Glomerular endothelial cell (primary cell): Measurements from ENCODE around the gene ISL2. TPM values are rescaled to one million over a fixed set of nuclear protein-coding genes. Genes with fewer than 3 reads are reported as not detected.
"Not testable (repeated sequence)": the region's sequence is repeated elsewhere in the genome, so short reads cannot be mapped to it uniquely, and the experiment has no call there.

Experiments used
- DNase-seq: peaks from one replicate; pipeline ENCODE4 v3.0.0-alpha.2; 2011; ENCODE audit warnings: low read depth, low spot score; ENCODE audit errors: extremely low read depth
- total RNA-seq: library from RNA; depleted of rRNA; stranded (reverse); fragments of >200 nt; gene quantifications from 2 replicates; pipeline ENCODE4 v1.2.3, GENCODE V29; 2015

Gene ISL2
- 0.18 and 0.19 TPM in 2 replicates for total RNA-seq

DNA sequence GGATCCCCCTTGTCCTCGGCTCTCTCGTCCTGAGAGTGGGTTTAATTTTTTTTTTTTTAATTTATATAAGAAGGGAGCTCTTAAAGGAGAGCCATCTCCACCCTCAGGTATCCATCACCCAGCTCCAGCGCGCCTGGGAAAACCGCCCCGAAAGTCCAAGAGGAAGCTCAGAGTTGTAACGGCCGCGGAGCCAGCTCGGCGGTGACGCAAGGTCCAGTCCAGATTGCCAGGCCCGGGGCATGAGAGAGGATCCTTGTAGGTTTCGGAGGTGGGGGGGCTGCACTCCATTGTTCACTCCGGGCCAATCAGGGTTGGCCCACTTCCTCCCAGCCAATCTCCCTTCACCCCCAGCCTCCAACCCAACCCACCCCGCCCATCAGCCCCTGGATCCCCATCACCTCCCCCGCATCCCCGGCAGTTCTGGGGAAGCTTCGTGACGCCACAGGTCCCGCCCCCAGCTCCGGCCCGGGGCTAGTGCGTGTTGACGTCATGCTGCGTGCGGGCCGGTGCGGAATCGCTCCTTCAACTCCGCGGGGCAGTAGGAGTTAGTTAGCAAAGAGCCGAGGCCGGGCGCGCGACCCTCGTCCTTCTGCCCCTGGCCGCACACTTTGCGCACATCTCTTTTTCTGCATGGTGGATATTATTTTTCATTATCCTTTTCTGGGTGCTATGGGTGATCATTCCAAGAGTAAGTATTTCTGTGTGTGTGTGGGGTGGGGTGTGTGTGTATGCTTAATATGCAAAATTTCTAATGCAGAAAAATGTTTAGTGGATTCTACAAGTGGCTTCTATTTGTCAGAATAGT, at the start of gene ISL2:
Gene ISL2, plus strand, starts transcription at position 520 of the 805 bp plus-strand sequence. Its CDS starts 111 bp downstream, at position 631.
- no peak for DNase-seq

DNA sequence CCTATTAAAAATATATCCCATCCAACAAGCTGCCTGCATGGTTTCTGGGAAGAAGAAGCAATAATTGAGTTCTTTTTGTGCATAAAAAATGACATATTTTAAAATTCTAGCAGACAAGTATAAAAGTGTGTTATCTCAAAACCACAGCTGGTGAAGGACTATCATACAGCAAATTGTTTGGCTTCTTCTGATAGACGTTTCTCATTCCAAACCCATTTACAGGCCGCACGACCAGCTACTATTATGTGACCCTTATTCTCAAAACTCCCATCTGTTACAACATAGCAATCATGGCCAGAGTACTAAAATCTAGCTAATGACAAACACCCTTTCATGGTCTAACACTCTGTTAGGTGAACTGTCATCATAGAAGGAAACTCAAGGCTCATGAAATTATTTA, 47.0 kb upstream of the ISL2 start:
- no peak for DNase-seq

DNA sequence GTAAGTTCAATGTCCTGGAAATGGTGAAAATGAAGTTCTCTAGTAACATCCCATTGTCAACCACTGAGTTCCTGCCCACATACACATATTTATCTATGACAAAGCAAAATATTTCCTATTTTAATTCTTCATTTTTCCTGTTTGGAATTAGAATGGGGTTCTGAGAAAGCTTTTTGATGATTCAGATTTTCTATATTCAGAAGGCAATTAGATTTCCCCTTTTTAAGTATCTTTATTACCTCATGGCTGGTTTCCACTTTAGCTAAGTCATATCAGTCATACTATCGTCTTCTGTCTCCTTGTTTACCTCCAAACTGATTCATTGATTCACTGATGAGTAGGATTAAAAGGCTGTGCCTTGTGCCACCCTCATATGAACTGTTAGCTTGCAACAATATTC, 43.2 kb upstream of the ISL2 start:
- DNase-seq, result no peak

DNA sequence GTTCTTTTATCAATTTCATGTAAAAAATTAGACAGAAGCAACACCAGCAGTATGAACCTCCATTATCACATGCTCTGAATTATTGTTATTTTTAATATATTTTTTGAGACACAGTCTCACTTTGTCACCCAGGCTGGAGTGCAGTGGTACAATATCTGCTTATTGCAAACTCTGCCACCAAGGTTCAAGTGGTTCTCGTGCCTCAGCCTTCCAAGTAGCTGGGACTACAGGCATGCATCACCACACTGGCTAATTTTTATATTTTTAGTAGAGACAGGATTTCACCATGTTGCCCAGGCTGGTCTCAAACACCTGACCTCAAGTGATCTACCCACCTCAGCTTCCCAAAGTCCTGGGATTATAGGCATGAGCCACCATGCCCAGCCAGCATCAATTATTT, 42.1 kb upstream of the ISL2 start:
- not testable (repeated sequence) for DNase-seq

DNA sequence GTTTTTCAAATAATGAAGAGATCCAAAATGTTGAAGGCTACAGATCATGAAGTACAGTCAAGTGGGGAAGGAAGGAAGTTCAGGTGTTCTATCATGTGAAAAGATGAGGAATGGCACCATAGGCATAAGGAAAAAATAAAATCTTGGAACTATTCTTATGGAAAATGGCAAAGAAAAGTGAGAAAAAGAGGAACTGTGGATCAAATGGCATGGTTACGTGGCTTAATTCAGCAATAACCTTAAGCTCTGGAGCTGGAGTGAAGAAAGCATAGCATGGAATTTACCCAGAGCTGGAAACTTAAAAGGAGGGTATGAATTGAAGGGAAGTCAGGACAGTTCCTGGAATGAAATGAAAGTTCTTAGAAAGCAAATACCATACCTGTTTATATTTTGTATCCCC, 39.7 kb upstream of the ISL2 start:
- DNase-seq, result no peak

DNA sequence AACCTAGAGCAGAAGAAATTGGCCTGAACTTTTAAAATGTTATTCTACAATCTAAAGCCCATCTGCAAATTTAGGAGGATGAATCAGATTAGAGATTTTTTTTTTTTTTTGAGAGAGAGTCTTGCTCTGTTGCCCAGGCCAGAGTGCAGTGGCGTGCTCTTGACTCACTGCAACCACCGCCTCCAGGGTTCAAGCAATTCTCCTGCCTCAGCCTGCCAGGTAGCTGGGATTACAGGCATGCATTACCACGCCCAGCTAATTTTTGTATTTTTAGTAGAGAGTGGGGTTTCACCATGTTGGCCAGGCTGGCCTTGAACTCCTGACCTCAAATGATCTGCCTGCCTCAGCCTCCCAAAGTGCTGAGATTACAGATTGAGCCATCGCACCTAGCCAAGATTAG, 38.6 kb upstream of the ISL2 start:
- DNase-seq, result not testable (repeated sequence)

DNA sequence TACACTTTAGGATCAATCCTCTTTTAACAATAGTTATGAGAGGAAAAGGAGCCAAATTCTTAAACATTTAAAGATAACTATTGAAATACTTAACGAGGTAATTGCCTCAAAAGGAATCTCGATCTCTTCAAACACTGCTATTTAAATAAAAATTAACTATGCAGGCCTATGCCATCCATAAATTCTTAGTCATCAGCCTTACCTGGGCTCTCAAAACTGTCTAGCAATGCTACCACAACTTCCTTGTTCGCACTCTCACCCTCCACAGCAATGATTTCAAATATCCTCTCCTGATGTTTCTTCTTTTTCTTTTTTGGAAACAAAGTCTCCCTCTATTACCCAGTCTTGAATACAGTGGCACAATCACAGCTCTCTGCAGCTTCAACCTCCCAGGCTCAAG, 37.6 kb upstream of the ISL2 start:
- no peak for DNase-seq

DNA sequence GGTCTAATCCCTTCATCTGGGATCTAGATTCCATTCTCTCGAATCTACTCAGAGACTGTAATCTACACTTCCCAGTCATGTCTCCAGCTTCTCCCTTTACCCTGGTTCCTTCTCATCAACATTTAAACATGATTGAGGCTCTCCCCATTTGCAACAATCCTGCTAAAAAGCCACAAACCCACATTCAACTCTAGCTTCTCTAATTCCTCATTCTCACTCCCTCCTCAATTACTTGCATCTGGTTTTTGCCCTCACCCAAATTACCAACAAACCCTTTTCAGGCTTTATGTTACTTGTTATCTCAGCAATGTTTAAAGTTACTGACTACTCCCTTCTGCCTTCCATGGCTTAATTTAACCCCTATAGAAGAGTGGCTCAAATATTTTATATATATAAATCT, 36.8 kb upstream of the ISL2 start:
- no peak for DNase-seq

DNA sequence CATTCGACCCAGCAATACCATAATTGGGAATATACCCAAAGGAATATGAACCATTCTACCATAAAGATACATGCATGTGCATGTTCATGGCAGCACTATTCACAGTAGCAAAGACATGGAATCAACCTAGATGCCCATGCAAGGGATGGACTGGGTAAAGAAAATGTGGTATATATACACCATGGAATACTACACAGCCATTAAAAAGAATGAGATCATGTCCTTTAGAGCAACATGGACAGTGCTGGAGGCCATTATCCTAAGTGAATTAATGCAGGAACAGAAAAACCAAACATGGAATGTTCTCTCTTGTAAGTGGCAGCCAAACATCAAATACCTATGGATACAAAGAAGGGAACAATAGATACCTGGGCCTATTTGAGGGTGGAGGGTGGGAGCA, 32.7 kb upstream of the ISL2 start:
- no peak for DNase-seq

DNA sequence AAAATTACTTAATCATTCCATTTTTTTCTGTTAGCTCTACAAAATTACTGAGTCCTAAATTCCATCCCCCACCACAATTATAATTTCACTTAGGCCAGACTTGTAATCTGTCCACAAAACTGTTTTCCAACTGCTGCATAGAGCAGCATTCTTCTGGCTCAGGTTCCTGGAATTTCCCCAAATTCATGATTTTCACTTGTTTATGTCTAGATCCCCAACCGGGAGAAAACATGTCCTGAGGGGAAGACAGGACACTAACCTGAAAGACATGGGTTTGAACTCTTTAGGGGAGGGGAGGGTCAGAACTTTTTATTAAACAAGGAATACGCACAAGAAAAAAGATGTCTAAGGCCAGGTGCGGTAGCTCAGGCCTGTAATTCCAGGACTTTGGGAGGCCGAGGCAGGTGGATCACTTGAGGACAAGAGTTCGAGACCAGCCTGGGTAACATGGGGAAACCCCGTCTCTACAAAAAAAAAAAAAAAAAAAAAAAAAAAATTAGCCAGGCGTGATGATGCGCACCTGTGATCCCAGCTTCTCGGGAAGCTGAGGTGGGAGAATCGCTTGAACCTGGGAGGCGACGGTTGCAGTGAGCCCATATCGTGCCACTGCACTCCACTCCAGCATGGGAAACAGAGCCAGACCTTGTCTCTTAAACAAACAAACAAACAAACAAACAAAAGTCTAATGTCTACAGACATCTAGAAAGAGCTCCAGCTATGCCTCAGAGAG, 26.8 kb upstream of the ISL2 start:
- no peak for DNase-seq

DNA sequence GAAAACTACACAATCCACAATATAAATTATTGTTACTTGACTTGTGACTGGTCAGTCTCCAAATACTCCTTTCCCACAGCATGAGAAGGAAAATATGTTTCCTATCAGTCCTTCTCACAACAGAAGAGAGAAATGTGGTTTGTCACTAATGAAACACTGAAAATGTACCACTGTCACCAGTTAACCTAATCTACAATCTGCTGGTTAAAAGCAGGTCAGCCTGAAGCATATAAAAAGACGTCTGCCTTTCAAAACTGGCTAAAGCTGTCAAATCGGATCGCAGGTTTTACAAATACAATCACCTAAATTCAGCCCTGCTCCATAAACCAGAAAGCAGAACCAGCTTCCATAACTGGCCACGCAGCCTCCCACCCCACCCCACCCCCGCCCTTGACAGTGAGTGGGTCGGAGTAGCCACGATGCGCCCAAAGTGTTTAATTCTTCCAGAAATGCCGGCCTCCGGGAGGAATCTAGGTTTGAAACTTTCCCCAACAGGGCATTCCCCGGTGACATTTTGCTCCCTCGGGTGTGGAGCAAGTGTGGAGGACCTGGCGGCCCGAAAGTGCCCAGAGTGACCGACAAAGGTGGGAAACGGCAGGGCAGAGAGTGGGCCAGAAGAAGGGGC, 26.0 kb upstream of the ISL2 start:
- DNase-seq, result no peak

DNA sequence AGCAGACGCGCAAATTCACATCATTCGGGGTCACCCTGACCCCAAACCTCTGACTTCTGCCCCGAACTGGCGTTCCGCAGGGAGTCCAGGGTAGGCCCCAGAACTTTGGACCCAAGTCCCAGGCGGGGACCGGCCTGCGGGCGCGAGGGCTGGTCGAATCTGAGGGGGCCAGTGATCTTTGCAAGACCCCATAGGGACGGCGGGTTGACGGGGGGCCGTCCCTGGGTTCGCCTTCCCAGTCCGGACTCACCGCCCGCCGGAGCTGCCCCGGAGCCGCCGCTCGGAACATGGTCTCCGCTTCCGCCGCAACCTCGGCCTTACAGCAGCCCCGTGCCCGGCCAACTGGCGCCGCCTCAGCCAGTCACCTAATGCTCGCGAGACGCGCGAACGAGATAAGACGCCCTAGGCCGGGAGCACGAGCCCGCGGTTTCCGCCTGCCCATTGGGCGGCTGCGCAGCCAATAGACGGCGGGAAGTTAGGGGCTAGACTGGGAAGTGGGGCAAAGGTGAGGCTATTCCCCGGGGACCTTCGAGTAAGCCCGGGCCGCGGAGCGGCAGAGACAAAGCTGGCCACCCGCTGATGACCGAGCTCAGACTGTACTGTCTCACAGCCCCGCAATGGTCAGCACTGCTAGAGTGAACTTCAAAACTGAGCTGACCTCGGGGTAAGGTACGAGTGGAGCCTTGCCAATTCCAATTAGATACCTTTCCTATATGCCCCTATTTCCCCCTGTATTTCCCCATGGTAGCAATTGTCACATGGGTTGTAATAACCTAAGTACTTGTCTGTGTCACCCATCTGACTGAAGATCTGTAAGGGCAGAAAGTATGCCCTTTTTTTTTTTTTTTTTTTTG, 25.2 kb upstream of the ISL2 start, which contains the start of gene ETFA:
Gene ETFA, minus strand, starts transcription at position 370 of the 854 bp plus-strand sequence. Its CDS starts 81 bp downstream, at position 289.
- peak; percentile 65 for DNase-seq

DNA sequence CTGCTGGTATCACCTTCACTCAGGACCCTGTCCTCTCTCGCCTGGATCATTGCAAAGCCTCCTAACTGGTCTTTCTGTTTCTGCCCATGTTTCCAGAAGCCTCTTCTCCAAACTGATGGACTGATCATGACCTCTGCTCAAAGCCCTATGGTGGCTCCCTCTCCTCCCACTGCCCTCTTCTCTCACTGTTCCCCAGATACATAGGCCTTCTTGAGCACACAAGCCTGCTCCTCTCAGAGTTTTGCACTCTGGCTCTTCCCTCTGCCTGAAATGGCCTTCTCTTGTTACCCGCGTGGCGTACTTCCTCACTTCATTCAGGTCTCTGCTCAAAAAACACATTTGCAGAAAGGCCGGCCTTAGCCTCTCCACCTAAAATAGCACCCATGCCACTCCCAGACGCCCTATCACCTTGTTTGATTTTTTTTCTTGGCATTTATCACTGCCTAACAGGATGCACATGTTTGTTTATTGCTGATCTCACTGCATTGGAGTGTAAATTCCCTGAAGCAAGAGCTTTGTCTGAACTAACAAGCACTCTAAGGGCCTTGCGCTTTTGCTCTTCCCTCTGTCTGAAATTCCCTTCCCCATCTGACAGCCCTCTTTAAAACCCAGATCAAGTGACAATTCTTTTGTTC, 23.9 kb upstream of the ISL2 start:
- DNase-seq, result no peak

DNA sequence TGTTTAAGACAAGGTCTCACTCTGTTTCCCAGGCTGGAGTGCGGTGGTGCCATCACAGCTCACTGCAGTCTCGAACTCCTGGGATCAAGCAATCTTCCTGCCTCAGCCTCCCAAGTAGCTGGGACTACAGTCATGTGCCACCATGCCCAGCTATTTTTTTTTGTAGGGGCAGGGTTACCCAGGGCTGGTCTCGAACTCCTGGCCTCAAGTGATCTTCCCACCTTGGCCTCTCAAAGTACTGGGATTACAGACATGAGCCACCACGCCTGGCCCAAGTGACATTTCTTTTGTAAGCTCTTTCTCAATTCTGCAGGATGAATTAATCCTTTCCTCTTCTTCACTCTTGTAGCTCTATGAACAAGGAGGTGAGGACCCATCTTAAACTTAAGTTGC, 23.4 kb upstream of the ISL2 start:
- not testable (repeated sequence) for DNase-seq

DNA sequence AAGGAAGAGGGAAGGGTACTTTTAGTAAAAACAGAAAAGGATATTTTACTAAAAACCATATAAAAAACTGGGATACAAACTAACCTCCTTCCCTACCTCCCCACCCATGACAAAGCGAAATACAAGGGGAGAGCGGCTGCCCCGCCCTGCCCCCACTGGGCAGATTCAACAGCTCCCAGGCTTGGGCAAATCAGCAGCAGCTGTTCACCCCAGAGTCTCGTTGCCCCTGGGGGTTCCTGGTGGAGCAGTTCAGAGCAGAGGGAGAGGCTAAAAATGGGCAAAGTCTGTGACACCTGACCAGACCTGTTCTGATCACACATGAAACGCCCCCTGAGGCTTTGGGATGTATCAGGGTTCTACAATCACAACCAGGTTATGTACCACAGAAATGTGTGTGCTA, 22.8 kb upstream of the ISL2 start:
- DNase-seq, result no peak

DNA sequence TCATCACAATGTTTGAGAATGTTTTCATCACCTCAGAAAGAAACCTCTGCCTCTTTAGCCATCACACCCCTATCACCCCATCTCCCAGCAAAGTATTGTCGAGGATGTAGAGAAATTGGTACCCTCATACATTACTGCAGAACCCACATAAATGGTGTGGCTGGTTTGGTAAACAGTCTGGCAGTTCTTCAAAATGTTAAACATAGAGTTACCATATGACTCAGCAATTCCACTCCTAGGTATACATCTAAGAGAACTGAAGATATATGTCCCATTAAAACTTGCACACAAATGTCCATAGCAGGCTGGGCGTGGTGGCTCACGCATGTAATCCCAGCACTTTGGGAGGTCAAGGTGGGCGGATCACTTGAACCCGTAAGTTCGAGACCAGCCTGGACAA, 16.6 kb upstream of the ISL2 start:
- DNase-seq, result no peak

DNA sequence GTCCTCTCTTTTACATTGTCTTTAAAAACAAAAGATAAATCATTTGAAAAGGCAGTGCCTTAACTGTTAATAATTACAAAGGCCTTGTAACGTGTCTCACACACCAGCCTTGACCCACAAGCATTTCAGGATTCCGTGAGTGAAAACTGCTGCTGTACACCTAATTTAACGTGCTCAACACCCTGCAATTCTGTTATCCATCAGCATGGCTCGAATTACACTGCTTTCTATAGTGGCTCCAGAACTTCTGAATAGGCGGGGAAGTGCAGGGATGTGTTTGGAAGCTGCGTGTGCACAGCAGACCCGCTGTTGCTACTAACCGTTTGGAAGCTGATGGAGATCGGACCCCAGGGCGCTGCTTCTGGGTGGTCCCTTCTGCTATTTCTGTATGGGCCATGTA, 15.4 kb upstream of the ISL2 start:
- DNase-seq, result no peak

DNA sequence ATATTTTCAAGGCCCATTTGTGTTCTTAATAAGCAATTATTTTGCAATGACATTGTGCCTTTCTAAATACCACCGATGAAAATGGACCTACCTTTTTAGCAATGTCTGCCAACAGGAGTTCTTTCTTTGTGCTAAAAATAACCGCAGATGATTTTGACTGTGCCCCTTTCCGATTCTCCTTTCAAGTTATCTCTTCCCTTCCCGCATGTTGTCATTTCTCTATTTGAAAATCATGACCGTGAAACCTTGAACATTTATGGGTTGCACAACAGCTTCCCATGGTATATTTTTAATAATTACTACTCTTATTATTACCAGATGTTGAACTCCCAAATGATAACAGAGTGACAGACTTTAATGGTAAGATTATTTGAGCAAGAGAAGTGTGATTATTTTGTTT, 15.0 kb upstream of the ISL2 start:
- no peak for DNase-seq

DNA sequence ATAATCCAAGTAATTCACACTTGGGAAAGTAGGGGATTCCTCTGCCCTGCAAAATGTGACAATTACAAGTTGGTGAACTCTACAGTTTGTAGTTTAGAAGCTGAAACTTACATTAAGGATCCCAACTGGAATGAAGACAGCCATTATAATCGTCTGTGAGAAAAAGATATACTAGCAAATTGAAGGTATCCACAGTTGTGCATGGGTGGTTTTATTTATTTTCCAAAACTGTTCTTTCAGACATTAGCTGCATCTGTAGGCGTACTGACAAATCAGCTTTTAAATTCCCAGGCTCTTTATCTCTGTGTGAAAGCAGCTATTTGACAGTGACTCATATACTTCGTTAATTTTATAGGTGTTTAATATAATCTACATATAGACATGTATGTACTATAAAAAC, 12.5 kb upstream of the ISL2 start:
- DNase-seq, result no peak

DNA sequence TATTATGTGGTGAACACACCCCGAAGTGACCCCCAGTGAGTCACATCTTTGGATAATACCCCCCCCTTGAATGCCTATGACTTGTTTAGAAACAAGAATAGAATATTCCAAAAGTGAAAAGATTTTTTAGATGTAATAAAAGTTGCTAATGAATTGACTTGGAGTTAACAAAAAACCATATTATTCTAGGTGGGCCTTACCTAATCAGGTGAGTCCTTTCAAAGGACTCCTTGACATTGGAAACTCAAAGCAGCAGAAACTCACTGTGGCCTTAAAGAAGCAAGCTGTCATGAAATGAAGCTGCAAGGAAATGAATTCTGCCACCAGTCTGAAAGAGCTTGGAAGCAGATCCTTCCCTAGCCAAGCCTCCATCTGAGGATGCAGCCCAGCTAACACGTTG, 10.9 kb upstream of the ISL2 start:
- DNase-seq, result no peak
